GM21737 (cell line): Measurements from ENCODE around the gene CD82.
"Not testable (repeated sequence)": the region's sequence is repeated elsewhere in the genome, so short reads cannot be mapped to it uniquely, and the experiment has no call there.

Source experiments
- ATAC-seq: cut with Tn5 transposase; IDR thresholded peaks from one replicate; pipeline ENCODE4 v1.9.1; 2021; ENCODE audit warnings: mild to moderate bottlenecking, moderate library complexity; ENCODE audit not compliant: unreplicated experiment

The CD82 gene

GRCh38 chr11:44628730-44629700 lies 63.6 kb downstream of the CD82 start:
- no peak for ATAC-seq

GRCh38 chr11:44629732-44630345 lies 64.4 kb downstream of the CD82 start:
- no peak for ATAC-seq

- ATAC-seq = no peak
Measured at GRCh38 chr11:44630511-44631210, 65.2 kb downstream of the CD82 start.

GRCh38 chr11:44631831-44632230 lies 66.4 kb downstream of the CD82 start:
- ATAC-seq = no peak

- ATAC-seq = no peak
Measured at GRCh38 chr11:44632466-44633123, 67.1 kb downstream of the CD82 start.

- no peak for ATAC-seq
Measured at GRCh38 chr11:44633641-44634040, 68.2 kb downstream of the CD82 start.

GRCh38 chr11:44634401-44635281 lies 69.2 kb downstream of the CD82 start:
- no peak for ATAC-seq

- ATAC-seq = no peak
Measured at GRCh38 chr11:44637487-44637886, 72.0 kb downstream of the CD82 start.

- no peak for ATAC-seq
Measured at GRCh38 chr11:44638032-44638431, 72.6 kb downstream of the CD82 start.

GRCh38 chr11:44643217-44643616 lies 77.8 kb downstream of the CD82 start:
- ATAC-seq = no peak

GRCh38 chr11:44645827-44646226 lies 80.4 kb downstream of the CD82 start:
- no peak for ATAC-seq

- not testable (repeated sequence) for ATAC-seq
Measured at GRCh38 chr11:44647255-44647955, 81.9 kb downstream of the CD82 start.

- ATAC-seq = no peak
Measured at GRCh38 chr11:44648109-44648508, 82.6 kb downstream of the CD82 start.

GRCh38 chr11:44651535-44652155 lies 86.2 kb downstream of the CD82 start:
- ATAC-seq = no peak

GRCh38 chr11:44652901-44653644 lies 87.6 kb downstream of the CD82 start:
- ATAC-seq = no peak

GRCh38 chr11:44654057-44654456 lies 88.6 kb downstream of the CD82 start:
- ATAC-seq = no peak

GRCh38 chr11:44654596-44654995 lies 89.1 kb downstream of the CD82 start:
- no peak for ATAC-seq

GRCh38 chr11:44657836-44658505 lies 92.5 kb downstream of the CD82 start:
- ATAC-seq = no peak
